Right forelimb (tissue), 1 donor: Measurements from ENCODE around the gene SLC9A1.
A peak's percentile ranks its signal among the peaks of the same experiment; 100 is the strongest.

Experiments
- DNase-seq: peaks from one replicate; pipeline ENCODE4 v3.0.0-alpha.2; 2018

SLC9A1 gene

DNA sequence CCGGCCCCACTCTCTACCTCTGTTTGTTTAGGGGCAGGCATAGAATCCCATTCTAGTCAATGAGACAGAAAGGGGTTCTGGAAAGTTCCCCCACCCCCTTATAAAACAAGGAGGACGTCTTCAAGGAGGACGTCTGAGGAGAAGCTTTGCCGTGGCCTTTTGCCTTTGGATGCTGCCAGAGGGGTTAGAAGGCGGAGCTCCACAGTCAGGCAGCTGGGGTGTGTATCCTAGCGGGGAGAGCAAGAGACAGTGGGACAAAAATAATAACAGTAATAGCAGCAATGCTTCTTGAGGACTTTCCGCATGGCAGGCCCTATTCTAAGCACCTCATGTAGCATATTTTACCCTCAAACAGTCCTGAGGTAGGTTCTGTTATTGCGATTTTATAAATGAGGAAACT is 94.0 kb downstream of the SLC9A1 start:
- no peak for DNase-seq

DNA sequence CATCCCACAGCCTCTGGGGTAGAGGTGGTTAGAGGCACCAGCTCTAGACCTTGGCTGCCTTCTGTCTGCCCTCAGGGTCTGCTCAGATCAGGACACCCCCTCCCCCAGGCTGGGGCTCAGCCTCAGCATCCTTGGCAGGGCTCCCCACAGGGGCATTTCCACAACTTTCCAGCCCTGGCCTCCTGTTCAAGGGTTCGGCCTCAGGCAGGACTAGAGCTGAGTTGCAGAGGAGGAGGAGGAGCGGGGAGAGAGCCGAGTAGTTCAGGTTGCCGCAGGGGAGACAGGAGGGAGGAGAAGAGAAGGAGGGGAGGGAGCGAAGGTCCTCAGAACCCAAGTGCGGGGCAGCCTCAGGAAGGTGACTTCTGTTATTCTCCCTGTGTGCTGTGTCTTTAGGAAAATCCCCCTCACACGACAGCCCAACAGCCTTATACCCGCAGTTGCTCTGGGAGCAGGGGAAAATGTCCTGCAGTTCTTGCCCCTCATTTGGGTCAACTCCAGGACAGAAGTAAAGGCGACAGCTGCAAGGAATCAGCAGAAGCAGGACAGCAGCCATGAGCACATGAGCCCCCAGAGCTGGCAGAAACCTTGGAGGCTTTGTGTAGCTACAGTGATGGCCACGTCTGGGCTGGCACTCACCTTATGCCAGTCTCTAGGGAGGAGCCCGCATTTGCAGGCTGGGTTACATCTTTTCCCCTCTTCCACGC is 95.8 kb downstream of the SLC9A1 start:
- DNase-seq: no peak

- peak; percentile 56 for DNase-seq
Observed at GRCh38 chr1:27057801-27058625, 96.9 kb downstream of the SLC9A1 start.

- no peak for DNase-seq
Observed at GRCh38 chr1:27057389-27057788, 97.5 kb downstream of the SLC9A1 start.

- no peak for DNase-seq
Observed at GRCh38 chr1:27053977-27054753, 100.8 kb downstream of the SLC9A1 start.

DNA sequence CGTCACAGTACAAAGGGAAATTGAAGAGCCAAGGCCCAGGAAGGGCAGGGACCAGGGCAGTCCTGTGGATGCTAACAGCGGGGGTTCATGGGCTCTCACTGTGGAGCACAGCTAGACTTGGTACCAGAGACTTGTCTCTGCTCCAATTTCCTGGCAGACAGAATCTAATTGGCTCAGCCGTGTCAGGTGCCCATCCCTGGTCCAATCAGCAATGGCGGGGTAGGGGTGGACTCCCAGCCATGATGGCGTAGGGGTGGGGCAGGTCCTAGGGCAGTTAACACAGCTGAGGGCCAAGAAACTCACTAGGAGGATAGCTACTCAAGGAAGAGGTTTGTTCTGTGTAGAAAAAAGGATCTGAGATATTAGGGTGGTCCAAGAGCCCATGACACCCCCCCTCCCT is 102.4 kb downstream of the SLC9A1 start:
- no peak for DNase-seq

- no peak for DNase-seq
Observed at GRCh38 chr1:27049607-27050006, 105.3 kb downstream of the SLC9A1 start.

- no peak for DNase-seq
Observed at GRCh38 chr1:27049100-27049499, 105.8 kb downstream of the SLC9A1 start.
